GM12865 (cell line): Measurements from ENCODE around the gene ZHX3.

Source experiments
- DNase-seq: peaks from one replicate; pipeline ENCODE4 v3.0.0; 2010; ENCODE audit warnings: low read depth
- H3K4me3 ChIP-seq: 2 replicates; pipeline ENCODE4 v1.5.1; 2011; ENCODE audit warnings: mild to moderate bottlenecking, low read depth, low read length, control low read depth
- TF ChIP-seq, protein P1 (sequence below): IDR thresholded peaks from 2 replicates; pipeline ENCODE4 v1.5.1; 2011; ENCODE audit warnings: low read length, control low read depth, low read depth, inconsistent platforms; ENCODE audit not compliant: insufficient read depth; ENCODE audit errors: missing control alignments

The ZHX3 gene

DNA sequence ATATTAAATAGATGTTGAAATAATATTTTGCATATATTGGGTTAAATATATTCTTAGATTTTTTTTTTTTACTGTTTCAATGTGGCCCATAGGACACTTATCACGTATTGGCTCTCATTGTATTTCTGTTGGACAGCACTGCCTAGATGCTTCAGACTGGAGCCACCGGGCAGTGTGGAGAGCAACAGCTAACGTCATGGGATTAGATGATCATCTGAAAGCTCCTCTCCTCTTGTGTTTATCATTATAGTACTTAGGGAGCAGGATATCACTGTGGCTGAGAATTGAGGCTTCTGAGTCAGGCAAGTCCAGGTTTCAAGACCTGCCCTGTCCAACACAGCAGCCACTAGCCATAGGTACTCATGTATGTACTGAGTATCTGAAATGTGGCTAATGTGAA is 87.4 kb downstream of the ZHX3 start:
- TF ChIP-seq, protein P1, sequence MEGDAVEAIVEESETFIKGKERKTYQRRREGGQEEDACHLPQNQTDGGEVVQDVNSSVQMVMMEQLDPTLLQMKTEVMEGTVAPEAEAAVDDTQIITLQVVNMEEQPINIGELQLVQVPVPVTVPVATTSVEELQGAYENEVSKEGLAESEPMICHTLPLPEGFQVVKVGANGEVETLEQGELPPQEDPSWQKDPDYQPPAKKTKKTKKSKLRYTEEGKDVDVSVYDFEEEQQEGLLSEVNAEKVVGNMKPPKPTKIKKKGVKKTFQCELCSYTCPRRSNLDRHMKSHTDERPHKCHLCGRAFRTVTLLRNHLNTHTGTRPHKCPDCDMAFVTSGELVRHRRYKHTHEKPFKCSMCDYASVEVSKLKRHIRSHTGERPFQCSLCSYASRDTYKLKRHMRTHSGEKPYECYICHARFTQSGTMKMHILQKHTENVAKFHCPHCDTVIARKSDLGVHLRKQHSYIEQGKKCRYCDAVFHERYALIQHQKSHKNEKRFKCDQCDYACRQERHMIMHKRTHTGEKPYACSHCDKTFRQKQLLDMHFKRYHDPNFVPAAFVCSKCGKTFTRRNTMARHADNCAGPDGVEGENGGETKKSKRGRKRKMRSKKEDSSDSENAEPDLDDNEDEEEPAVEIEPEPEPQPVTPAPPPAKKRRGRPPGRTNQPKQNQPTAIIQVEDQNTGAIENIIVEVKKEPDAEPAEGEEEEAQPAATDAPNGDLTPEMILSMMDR = no peak

DNA sequence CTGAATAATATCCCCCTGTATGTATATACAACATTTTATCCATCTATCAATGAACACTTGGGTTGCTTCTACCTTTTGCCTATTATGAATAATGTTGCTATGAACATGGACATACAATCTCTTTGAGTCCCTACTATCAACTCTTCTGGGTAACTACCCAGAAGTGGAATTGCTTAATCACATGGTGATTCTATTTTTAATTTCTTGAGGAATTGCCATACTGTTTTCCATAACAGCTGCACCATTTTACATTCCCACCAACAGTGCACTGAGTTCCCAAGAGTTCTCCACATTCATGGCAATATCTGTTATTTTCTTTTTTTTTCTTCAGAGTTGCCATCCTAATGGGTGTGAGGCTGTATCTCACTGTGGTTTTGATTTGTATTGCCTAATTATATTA is 88.3 kb downstream of the ZHX3 start:
- no peak for DNase-seq
- TF ChIP-seq, protein P1 = no peak
- no peak overlapping the region for H3K4me3 ChIP-seq

More for the DNA sequence above, 87.4 kb downstream of the ZHX3 start:
- DNase-seq = no peak
- H3K4me3 ChIP-seq = no peak overlapping the region

DNA sequence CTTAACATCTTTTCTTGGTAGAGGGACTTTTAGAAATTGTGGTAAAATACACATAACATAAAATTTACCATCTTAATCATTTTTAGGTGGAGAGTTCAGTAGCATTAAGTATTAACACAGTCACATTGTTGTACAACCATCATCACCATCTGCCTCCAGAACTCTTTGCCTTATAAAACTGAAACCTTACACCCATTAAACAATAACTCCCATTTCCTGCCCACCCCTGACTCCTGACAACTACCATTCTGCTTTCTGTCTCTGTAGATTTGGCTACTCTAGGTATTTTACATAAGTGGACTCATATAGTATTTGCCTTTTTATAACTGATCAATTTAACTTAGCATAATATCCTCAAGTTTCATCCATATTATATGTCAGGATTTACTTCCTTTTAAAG is 88.7 kb downstream of the ZHX3 start:
- TF ChIP-seq, protein P1 = no peak
- no peak overlapping the region for H3K4me3 ChIP-seq
- DNase-seq = no peak

DNA sequence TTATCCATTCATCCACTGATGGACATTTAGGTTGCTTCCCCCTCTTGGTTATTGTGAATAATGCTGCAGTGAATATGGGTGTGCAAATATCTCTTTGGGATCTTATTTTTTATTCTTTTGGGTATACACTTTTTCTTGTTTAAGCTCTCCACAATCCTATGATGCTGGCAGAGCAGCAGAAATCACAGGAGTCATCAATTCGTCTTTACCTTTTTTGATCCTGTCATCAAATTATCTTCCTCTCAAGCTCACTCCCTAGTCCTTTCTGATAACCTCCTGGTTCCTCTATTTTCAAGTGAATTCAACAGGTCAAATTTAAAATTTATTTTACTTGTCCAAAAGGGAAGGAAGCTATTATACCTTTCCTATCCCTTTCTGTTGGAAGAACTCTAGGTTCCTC is 91.1 kb downstream of the ZHX3 start:
- no peak for DNase-seq

DNA sequence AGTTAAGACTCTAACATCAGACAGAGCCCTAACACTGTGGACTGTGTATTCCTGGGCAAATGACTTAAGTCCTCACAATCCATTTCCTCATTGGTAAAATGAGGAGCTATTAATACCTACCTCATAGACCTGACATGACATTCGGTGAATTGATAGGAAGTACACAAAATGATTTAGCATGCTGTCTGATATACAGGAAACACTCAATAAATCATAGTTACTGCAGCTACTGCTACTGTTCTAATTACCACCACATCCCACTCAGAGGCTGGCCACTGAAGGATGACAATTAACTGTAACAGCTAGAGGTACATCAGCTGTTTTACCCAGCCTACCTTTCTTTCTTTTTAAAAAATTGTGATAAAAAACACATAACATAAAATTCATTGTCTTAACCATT is 92.4 kb downstream of the ZHX3 start:
- DNase-seq = no peak
- TF ChIP-seq, protein P1 = no peak
- H3K4me3 ChIP-seq = no peak overlapping the region

More for the DNA sequence above, 91.1 kb downstream of the ZHX3 start:
- TF ChIP-seq, protein P1 = no peak
- H3K4me3 ChIP-seq = no peak overlapping the region

DNA sequence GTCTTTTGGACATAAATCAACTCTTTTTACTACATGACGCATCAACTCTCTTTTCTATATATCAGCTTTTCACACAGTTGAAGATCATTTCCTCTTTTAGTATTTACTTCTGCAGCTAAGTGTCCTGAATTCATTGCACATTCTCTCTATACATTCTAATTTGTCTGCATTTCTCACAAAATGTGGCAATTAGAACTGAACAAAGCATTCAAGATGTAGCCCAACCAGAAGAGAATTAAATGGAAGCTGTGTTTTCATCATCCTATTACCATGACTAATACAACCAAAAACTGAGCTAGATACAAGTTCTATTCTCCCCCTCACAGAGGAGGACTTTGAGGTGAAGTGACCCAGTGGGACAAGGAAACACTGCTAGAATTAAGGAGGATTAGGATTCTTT is 93.2 kb downstream of the ZHX3 start:
- no peak for DNase-seq

DNA sequence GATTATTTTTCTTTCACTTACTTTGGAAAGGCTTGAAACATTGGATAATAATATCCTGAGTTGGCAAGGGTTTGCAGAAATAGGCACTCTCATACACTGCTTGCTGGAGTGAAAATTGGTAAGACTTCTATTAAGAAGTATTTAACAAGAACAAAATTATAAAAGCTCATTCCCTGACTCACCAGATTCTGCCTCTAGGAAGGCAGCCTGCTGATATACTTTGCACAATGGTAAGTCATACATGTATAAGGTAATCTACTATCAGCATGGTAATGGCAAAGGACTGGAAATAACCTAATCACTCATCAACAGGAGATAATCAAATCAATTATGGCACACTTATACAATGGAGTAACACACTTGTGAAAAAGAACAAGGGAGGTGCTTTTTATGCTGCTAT is 94.4 kb downstream of the ZHX3 start:
- no peak for DNase-seq
- no peak overlapping the region for H3K4me3 ChIP-seq
- TF ChIP-seq, protein P1 = no peak

More for the DNA sequence above, 93.2 kb downstream of the ZHX3 start:
- TF ChIP-seq, protein P1 = no peak
- no peak overlapping the region for H3K4me3 ChIP-seq
